Frontal cortex (tissue), 4 donors: ENCODE measurements around the gene GEMIN4. TPM values are rescaled to one million over a fixed set of nuclear protein-coding genes. Genes with fewer than 3 reads are reported as not detected.
"Not testable (repeated sequence)": the region's sequence is repeated elsewhere in the genome, so short reads cannot be mapped to it uniquely, and the experiment has no call there.

Source experiments
- DNase-seq, 2 donors: peaks; one replicate each; pipeline ENCODE4 v3.0.0; 2012; ENCODE audit warnings: low spot score in 2 of 2
- FAIRE-seq: peaks from 2 replicates; lab custom pipeline; 2012; peaks lifted over from hg19 to GRCh38; lab: Jason Lieb, UNC
- total RNA-seq: library from RNA; depleted of rRNA; stranded (reverse); fragments of >200 nt; gene quantifications from one replicate; pipeline ENCODE4 v1.2.3, GENCODE V29; 2014
- donor health status: control.
- donor health status: control.
- donor health status: control.

The GEMIN4 gene
- total RNA-seq, 1 donor from 2014 or later, result 7.7 TPM

- DNase-seq (no peak), FAIRE-seq (no peak)
Observed at GRCh38 chr17:705863-706262, 46.2 kb downstream of the GEMIN4 start.

GRCh38 chr17:705011-705410, 47.1 kb downstream of the GEMIN4 start:
- no peak for FAIRE-seq
- no peak for DNase-seq

DNA sequence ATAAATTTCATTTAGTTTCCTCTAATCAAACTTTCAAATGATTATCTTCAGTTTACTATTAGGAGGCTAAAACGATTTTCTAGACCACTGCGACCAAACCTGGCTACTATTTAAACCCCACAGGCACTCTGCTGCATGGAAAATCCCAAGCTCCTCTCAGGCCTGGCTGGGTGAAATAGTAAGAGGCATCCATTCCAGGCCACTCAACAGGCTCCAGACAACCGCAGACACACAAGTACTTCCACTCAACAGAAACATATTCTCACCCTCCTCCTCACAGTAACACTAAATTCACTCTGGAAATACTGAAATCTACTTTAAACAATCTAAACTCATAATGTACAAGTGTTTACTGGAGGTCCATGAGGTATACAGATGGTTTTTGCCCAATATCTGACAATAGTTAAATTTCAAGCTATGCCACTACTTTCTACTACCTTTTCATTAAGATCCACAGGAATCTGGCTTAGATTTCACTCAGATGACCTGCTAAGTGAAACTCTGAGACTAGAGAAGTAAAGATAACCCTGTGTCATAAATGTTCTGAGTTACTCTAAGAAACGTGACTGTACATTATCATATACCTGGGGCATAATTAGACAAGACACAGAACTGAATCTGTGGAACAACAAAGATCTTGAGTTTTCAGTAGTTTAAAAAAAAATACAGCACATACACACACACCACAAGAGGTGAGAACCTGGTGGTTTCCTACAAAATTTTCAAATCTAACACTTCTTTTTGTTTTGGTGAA, 47.8 kb downstream of the GEMIN4 start:
- DNase-seq, result no peak
- no peak for FAIRE-seq

DNA sequence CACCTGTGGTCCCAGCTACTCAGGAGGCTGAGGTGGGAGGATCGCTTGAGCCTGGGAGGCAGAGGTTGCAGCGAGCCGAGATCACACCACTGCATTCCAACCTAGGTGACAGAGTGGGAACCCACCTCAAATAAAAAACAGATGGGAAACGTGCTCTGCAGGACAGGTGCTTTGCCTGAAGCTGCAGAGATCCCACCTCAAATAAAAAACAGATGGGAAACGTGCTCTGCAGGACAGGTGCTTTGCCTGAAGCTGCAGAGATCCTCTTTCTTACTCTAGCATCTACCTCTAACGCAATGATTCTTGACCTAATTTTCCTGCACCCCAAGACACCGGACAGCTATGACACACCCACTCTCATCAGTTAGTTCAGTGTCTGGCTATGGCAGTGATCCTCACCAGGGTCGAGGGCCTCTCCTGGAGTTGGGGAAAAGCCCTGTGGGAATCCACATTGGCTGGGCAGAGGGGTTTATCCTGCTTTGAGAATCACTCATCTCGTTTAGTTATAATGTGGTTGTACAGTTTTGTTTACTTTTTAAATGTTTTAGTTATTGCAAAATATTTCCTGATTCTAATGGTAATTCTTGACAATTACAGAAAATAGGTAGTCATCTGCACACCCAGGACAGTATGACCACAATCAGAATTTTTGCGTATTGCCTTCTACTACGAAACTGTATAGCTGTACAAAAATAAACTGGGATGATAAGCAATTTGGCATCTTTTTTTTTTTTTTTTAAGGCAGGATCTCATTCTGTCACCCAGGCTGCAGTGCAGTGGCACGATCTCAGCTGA, 48.8 kb downstream of the GEMIN4 start:
- no peak for FAIRE-seq
- DNase-seq, result no peak

DNA sequence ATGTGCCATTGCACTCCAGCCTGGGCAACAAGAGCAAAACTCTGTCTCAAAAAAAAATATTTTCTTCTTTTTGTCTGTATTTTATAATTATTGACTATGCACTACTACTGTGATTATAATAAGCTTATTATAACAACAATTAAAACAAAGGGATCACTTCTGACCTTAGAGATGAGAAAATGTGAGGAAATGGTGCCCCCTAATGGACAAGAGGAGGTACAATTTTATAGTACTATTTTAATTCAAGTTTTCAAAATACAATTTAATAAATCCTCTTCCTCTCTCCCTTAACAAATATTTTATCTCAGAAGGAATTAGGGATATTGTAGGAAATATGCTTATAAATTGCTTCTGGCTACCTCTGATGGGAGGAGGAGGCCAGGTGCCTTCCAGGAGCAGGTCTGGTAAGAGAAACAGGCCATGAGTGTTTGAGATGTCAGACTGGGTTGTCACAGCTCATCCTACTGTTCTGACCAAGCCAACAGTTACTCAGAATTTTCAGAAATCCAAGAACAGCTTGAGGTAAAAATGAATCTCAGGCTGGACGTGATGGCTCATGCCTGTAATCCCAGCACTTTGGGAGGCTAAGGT, 51.5 kb downstream of the GEMIN4 start:
- DNase-seq (peak; percentile 37 to 63), FAIRE-seq (peak; percentile 96)

DNA sequence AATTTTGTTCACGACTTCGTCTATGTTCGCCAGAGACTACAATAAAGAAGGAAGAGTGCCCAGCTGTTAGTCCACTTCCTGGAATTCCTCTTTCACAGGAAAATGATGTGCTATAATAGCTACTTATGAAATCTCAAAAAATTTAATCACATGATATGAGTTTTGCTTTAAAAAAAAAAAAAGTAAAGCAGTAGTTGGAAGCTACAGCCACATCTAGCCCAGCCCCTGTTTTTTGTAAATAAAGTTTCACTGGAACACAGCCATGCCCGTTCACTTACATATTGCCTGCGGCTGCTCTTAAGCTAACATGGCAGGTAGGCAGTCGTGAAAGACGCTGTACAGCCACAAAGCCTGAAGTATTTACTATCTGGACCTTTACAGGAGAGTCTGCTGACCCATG, 52.7 kb downstream of the GEMIN4 start:
- no peak for FAIRE-seq

DNA sequence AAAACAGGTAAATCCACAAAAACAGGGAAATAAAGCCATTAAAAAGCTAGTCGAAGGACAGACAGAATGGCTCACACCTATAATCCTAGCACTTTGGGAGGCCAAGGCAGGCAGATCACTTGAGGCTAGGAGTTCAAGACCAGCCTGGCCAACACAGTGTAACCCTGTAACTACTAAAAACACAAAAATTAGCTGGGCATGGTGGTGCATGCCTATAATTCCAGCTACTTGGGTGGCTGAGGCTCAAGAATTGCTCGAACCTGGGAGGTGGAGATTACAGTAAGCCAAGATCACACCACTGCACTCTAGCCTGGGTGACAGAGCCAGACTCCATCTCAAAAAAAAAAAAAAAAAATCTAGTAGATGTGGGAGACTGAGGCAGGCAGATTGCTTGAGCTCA, 54.0 kb downstream of the GEMIN4 start:
- not testable (repeated sequence) for FAIRE-seq, DNase-seq

More for the DNA sequence above, 52.7 kb downstream of the GEMIN4 start:
- DNase-seq, result no peak

DNA sequence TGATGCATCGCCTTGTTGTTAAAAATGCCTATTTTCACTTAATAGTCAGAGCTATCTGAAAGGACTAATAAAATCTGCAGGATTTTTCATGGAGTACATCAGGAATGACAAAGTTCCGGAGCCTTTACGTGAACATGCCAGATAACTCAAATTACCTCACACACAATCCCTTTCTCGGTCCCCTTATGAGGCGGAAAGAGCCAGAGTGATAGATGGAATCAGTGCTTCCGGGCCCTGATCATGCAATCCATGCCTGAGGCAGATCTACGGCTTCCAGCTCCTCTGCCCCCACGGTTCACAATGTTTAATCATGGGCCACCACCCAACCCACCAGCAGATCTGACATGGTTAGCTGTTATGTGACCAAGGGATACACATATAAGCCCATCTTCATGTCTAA, 54.4 kb downstream of the GEMIN4 start:
- no peak for FAIRE-seq

DNA sequence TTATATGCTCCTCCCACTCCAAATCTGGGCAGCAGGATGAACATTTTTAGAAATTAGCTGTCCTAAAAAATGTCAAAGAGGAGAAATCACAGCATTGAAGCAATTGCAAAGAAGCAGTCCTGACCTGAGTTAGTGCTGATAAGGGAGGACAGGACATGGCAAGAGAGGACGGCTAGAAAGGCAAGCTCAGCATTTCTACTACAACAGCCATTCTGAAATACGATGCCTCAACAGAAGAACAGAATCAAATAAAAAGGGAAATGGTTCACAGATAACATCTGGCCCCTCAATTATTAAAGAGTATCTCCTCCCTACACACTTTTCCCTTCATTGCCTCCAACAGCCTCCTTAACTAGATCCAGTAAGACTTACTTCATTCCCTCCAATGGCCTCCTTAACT, 55.7 kb downstream of the GEMIN4 start:
- FAIRE-seq, result no peak

More for the DNA sequence above, 54.4 kb downstream of the GEMIN4 start:
- DNase-seq, result no peak

More for the DNA sequence above, 55.7 kb downstream of the GEMIN4 start:
- DNase-seq, result no peak

Other genes starting within 250 kb of the GEMIN4 start
- gene VPS53, start 37.4 kb downstream of the GEMIN4 start, total RNA-seq, result 20.4 TPM
- gene TLCD3A, start 19.7 kb downstream of the GEMIN4 start, total RNA-seq, result 11.4 TPM
- 81.5 TPM for gene GLOD4, start 30.0 kb upstream of the GEMIN4 start, total RNA-seq
- gene MRM3, start 30.1 kb upstream of the GEMIN4 start, total RNA-seq, result 23.2 TPM
- gene NXN, start 227.5 kb upstream of the GEMIN4 start, total RNA-seq, result 18.3 TPM
- gene TIMM22, start 244.9 kb upstream of the GEMIN4 start, total RNA-seq, result 13.5 TPM